HTERT RPE-1 (cell line): Measurements from ENCODE around the gene FNBP1.

Source experiments
- in situ Hi-C: fragments of 300-500 bp; cut with MboI; formaldehyde crosslinking; loops from 4 replicates; pipeline ENCODE4 v1.14.3; 2020; ENCODE audit warnings: low sequenced_read_pairs

FNBP1 gene

DNA sequence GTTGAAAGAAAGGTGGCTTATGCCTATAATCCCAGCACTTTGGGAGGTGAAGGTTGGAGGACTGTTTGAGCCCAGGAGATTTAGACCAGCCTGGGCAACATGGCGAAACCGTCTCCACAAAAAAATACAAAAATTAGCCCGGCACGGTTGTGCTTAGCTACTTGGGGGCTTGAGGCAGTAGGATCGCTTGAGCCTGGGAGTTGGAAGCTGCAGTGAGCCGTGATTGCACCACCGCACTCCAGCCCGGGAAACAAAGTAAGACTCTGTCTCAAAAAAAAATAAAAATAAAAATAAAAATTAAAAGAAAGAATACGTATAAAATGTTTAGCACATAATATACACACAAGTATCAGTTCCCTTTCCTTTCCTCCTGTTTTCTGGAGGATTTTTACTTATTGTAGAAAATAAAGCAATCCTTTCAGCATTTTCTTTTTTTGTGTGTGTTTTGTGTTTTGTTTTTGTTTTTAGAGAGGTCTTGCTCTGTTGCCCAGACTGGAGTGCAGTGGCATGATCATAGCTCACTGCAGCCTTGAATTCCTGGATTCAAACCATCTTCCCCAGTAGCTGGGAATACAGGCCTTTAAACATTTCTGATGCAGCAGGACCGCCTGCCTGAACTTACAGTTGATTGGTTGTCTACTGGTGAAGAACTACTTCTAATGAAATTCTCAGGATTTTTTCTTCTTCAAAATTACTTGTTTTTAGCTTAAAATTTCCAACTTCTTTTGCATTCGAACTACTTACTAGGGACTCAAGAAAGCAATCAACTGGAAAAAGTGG is 6.6 kb upstream of the FNBP1 start:
- in situ Hi-C loops: no loop called here

GRCh38 chr9:130045725-130046450 is 2.9 kb upstream of the FNBP1 start:
- in situ Hi-C loops: no loop called here

DNA sequence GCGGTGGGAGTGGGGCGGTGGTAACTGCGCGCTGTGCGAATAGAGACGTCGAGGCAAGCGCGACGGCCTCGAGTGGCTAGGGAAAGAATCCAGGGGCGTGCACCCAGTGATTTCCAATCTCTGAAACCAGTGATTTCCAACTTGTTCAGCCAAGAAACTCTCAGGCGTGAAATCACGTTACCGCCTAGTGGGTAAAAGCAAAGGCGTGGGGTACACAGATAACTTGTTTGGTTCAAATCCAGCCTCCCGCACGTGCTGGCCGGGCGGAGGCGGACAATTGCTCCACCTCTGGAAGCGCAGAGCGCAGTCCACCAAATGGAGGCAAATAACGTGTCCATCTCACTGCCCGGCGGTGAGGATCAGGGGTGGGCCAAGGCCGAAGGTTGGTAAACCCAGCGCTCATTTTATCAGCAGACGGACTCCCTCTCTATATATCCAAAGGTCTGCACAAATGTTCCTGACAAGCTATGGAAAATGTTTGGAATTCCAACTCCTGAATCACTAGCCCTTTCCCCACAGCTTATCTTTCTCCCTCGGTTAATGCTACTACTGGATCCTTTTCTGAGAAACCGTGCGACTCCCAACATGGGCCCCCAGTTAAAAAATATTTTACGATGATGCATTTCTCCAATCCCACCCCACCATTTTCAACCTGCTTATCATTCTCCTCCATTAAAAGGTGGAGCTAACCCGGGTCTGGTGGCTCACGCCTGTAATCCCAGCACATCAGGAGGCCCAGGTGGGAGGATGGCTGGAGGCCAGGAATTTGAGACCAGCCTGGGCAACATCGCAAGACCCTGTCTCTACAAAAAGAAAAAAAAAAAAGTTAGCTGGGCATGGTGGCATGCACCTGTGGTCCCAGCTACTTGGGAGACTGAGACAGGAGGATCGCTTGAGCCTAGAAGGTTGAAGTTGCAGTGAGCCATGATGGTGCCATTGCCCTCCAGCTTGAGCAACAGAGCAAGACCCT is 950 bp upstream of the FNBP1 start:
- in situ Hi-C loops: no loop called here

- in situ Hi-C loops: no loop called here
Measured at GRCh38 chr9:130042406-130042884, 544 bp downstream of the FNBP1 start.

- in situ Hi-C loops: no loop called here
Measured at GRCh38 chr9:130041648-130042405, 1.2 kb downstream of the FNBP1 start.

DNA sequence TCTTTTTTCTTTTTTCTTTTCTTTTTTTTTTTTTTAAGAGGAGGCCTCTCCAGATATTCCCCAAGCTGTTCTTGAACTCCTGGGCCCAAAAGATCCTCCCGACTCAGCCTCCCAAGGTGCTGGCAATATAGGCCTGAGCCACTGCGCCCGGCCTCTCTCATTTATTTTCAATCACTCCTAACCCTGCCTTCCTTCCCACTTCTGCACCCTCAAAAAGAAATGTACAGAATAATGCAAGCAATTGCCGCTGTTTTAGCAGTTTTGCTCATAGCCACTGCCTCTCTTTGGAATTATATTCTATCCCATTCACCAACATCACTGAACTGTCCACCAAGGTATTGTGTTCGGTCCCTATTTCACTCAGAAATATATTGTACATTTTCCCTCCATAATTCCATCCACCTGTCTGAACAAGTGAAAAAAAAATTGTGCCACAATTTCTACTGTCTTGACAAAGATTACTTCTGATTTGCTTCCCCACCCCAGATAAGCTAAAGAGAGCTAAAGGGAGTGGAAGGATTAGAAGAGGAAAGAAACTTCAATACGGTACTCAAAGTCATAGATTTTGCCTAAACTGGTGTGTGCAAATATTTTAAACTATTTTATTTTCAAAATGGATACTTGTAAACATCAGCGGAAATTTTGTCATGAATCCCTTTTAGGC is 1.9 kb downstream of the FNBP1 start:
- in situ Hi-C loops: no loop called here

DNA sequence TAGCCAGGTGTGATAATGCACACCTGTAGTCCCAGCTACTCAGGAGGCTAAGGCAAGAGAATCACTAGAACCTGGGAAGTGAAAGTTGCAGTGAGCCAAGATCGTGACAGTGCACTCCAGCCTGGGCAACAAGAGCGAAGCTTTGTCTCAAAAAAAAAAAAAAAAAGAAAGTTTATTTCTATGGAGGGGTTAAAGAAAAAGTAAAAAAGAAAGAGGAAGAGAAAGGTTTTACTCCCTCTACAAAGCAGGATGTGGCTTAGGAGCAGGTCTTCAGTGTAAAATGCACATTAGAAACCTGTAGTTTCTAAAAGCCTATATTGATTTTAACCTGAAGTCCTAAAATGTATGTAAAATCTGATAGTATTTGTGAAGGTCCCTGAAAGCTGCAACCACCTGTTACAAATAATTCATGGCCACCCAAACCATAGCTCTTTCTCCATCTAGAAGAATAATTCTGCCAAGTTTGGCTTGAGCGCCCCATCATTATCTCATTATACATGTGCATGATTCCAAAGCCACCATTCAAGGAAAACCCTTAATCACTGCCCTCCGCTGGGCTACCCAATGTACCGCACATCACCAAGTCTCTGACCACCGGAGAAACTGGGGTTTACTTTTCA is 3.4 kb downstream of the FNBP1 start:
- in situ Hi-C loops: no loop called here

GRCh38 chr9:130036099-130036498 is 6.9 kb downstream of the FNBP1 start:
- in situ Hi-C loops: no loop called here

DNA sequence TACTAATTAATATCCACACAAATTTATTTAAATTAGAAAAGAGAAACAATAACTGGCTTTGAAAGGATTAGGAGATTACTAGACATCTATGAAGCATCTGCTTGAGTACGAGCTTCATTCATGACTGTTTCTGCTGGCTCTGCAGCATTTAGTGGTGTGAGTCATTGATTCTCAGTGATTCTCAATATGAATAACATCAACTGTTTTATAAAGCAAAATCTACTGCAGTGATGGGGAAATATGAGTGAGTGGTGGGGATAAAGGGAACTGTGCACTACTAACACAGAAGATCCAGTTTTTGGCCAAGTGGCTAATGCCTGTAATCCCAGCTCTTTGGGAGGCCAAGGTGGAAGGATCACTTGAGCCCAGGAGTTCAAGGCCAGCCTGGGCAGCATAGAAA is 8.4 kb downstream of the FNBP1 start:
- in situ Hi-C loops: no loop called here

DNA sequence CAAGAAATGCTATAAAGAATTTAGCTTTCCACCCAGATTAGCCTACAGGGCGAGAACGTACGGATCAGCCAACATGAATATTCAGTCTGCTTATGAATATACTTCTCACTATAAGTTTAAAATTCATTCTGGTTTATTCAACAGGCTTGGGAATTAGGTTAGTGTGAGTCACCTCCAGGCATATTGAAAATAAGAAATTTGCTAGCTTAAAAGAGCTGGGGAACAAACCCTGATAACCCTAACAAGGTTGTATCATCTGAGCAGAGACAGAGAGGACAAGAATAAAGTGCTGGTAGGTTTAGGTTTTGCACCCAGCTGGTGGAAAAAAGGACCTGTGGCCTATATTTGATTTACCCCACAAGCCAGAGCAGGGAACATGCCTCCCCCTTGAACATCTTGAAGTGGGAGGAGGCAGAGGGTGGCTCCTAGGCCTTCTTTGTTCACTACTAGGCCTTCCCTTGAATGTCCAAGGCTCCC is 12.3 kb downstream of the FNBP1 start:
- in situ Hi-C loops: no loop called here

- in situ Hi-C loops: no loop called here
Measured at GRCh38 chr9:130029223-130029973, 13.6 kb downstream of the FNBP1 start.

- in situ Hi-C loops: no loop called here
Measured at GRCh38 chr9:130028493-130029222, 14.3 kb downstream of the FNBP1 start.

GRCh38 chr9:130027533-130028365 is 15.2 kb downstream of the FNBP1 start:
- in situ Hi-C loops: no loop called here

GRCh38 chr9:130026583-130027340 is 16.2 kb downstream of the FNBP1 start:
- in situ Hi-C loops: no loop called here

GRCh38 chr9:130024597-130024994 is 18.4 kb downstream of the FNBP1 start:
- in situ Hi-C loops: no loop called here

- in situ Hi-C loops: no loop called here
Measured at GRCh38 chr9:130023994-130024596, 18.9 kb downstream of the FNBP1 start.
